Astrocyte of the cerebellum (primary cell): ENCODE data around the gene ZDHHC4.

Experiments
- DNase-seq: peaks from one replicate; pipeline ENCODE4 v3.0.0-alpha.2; 2011; ENCODE audit warnings: low read depth
- H3K4me3 ChIP-seq: 2 replicates; pipeline ENCODE4 v1.5.1; 2011; ENCODE audit warnings: mild to moderate bottlenecking, low read depth, low read length, moderate library complexity
- in situ Hi-C: cut with HindIII; loops from 2 replicates; pipeline ENCODE4 v1.10.0; 2017; ENCODE audit warnings: low sequenced_read_pairs
- TF ChIP-seq, protein P1 (sequence below): IDR thresholded peaks from 2 replicates; pipeline ENCODE4 v1.5.1; 2012; ENCODE audit warnings: low read length, low read depth, moderate library complexity, mild to moderate bottlenecking; ENCODE audit errors: missing control alignments

ZDHHC4 gene

DNA sequence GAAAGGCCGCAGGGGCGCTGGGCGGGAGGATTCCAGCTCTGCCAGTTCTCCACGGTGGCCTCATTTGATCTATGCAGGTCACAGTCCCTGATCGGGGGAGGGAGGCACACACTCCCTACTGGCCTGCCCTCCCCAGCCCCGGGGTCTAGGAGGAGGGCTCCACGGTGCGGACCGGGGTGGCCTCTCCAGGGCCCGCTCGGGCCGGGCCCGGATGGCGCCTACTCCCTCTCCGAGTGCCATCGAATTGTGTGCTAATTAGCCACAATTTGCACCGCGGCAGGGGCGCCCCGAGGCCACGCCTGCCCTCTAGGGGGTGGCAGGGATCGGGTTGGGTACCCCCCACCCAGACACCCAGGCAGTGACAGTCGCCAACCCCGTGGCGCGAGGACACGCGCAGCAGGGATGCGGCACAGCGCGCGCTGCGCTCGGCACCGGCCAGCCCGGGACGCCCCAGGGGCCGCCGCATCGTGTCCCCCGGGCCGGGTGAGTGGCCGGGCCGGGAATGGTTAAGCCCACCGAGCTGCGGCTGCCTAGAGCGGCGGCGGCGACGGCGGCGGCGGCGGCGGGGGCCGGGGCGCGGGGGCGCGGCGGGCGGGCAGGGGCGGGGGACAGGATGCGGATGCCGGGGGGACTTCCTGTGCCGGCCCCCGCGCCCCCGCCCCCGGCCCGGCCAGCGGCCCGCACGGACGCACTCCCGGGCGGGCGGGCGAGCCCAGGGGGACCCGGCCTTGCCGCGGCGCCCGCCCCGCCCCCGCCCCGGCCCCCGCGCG lies 37.9 kb downstream of the ZDHHC4 start, which contains the start of gene ZNF853:
TSS of gene ZNF853 (plus strand) at position 658 of the 770 bp plus-strand sequence. CDS start 565 bp downstream, outside the sequence.
- DNase-seq: no peak
- TF ChIP-seq, protein P1, sequence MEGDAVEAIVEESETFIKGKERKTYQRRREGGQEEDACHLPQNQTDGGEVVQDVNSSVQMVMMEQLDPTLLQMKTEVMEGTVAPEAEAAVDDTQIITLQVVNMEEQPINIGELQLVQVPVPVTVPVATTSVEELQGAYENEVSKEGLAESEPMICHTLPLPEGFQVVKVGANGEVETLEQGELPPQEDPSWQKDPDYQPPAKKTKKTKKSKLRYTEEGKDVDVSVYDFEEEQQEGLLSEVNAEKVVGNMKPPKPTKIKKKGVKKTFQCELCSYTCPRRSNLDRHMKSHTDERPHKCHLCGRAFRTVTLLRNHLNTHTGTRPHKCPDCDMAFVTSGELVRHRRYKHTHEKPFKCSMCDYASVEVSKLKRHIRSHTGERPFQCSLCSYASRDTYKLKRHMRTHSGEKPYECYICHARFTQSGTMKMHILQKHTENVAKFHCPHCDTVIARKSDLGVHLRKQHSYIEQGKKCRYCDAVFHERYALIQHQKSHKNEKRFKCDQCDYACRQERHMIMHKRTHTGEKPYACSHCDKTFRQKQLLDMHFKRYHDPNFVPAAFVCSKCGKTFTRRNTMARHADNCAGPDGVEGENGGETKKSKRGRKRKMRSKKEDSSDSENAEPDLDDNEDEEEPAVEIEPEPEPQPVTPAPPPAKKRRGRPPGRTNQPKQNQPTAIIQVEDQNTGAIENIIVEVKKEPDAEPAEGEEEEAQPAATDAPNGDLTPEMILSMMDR: no peak
- H3K4me3 ChIP-seq: peak within 1 kb of the TSS; percentile 53
- in situ Hi-C loops: no loop called here

DNA sequence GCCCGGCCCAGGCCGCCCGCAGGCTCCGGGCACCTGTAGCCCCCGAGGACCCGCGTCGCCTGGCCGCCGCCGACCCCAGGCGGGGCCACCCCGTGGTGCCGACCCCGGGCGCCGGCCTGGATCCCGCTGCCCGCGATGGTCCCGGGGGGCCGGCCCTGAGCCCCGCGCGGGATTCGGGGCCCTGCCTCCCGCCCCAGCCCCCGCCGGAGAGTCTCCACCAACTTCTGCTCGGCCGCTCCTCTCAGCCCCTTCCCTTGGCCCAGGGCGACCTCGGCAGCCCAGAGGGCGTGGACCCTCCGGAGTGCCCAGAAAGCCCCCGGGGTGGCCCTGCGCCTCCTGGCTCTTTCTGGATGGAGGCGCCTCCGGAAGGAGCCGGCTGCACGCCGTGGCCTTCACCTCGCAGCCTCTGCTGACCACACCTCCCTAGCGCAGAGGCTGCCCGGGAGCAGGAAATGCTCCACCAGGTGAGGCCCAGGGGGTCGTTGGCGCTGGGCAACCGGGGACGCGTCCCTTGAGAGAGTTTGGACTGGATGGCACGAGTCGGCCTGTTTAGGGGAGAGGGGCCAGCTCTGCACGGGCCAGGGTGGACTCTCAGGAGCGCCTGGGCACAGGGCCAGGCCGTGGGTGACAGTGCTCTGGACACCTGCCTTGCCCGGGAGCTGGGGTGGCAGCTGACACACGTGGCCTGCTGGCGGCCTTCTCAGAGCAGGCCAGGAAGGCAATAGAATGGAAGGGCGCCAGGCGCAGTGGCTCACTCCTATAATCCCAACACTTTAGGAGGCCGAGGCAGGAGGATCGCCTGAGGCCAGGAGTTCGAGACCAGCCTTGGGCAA lies 38.7 kb downstream of the ZDHHC4 start:
- peak overlapping the region; percentile 53 for H3K4me3 ChIP-seq
- in situ Hi-C loops: no loop called here
- DNase-seq: no peak
- TF ChIP-seq, protein P1: no peak

DNA sequence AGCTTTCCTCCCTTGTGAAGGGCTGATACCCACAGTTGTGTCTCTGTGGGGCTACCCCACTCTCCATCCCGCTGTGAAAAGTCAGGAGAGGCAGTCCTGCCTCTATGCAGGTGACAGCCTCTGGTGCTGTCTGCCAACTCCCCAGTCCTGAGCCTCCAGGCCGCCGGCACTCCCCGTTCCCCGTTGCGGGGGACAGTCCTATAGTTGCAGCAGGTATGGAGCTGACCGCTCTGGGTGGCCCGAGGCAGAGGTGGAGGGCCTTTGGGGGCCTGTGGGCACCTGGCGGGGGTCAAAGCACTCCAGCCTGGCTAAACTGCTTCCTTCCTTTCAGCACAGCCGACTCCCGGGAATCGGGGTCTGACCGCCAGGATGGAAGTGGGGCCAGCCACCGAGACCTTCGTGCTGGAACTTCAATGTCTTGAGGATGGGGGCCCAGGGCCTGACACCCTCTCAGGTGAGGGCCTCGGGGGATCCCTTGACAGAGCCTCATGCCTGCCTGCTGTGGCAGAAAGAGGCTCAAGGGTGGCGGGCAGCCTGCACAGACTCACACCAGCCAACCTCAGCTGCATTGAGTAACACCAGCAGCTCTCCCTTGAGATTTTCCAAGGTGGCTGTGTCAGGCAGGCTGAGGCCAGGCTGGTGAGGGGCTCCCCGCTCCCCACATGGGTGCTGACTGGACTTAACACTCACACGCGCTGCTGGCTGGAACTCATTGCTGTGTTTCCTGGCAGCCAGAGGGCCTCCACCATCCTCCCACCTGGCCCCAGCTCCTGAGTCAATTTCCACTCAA lies 39.8 kb downstream of the ZDHHC4 start:
- TF ChIP-seq, protein P1: no peak
- no peak overlapping the region for H3K4me3 ChIP-seq
- in situ Hi-C loops: no loop called here
- no peak for DNase-seq

DNA sequence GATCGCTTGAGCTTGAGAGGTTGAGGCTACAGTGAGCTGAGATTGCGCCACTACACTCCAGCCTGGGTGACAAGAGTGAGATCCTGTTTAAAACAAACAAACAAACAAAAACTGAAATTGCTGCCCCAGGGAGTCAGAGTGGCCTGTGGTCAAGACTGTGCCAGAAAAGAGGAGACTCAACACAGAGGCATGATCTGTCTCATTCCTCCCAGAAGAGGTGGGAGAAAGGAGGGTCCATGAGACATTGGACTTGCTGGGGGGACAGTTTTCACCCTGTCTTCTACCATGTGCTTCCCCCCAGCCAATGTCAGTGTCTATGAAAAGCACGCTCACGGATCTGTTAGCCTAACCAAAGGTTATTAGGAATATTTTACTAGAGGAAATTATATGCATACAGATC lies 41.4 kb downstream of the ZDHHC4 start:
- in situ Hi-C loops: no loop called here
- H3K4me3 ChIP-seq: no peak overlapping the region
- TF ChIP-seq, protein P1: no peak
- no peak for DNase-seq

DNA sequence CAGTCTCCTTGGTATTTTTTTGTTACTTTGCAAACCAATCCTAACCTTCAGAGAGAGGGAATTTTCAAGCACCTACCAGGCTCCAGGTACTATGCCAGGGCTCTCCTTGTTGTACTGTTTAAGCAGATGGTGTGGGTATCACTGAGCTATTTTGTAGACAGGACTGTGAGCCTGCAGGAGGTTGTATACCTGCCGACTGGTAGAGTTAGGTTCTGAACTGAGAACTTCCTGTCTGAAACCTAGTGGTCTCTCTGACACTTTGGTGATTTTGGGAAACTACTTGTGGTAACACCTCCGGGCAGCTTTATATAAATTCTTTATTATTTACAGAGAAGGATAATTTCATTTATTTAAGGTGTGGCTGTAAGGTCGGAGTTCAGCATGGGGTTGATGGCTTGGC lies 42.7 kb downstream of the ZDHHC4 start:
- TF ChIP-seq, protein P1: no peak
- DNase-seq: no peak
- H3K4me3 ChIP-seq: no peak overlapping the region
- in situ Hi-C loops: no loop called here
